HG03571 (cell line): ENCODE data around the gene MEST.
"Not testable (repeated sequence)": the region's sequence is repeated elsewhere in the genome, so short reads cannot be mapped to it uniquely, and the experiment has no call there.

Experiments used
- ATAC-seq: cut with Tn5 transposase; IDR thresholded peaks from one replicate; pipeline ENCODE4 v1.9.1; 2021; ENCODE audit not compliant: unreplicated experiment

MEST gene

GRCh38 chr7:130521258-130521951 lies 29.5 kb downstream of the MEST start:
- no peak for ATAC-seq

GRCh38 chr7:130523519-130524125 lies 31.7 kb downstream of the MEST start:
- not testable (repeated sequence) for ATAC-seq

- no peak for ATAC-seq
Measured at GRCh38 chr7:130524628-130525027, 32.7 kb downstream of the MEST start.

- ATAC-seq = not testable (repeated sequence)
Measured at GRCh38 chr7:130527752-130528355, 36.0 kb downstream of the MEST start.

- ATAC-seq = no peak
Measured at GRCh38 chr7:130529417-130529816, 37.5 kb downstream of the MEST start.

GRCh38 chr7:130537894-130538293 lies 46.0 kb downstream of the MEST start:
- not testable (repeated sequence) for ATAC-seq

- not testable (repeated sequence) for ATAC-seq
Measured at GRCh38 chr7:130541287-130541686, 49.4 kb downstream of the MEST start.

- ATAC-seq = not testable (repeated sequence)
Measured at GRCh38 chr7:130542297-130542696, 50.4 kb downstream of the MEST start.

GRCh38 chr7:130543487-130544010 lies 51.7 kb downstream of the MEST start:
- no peak for ATAC-seq

GRCh38 chr7:130544356-130544755 lies 52.5 kb downstream of the MEST start:
- ATAC-seq = no peak

GRCh38 chr7:130553398-130554029 lies 61.6 kb downstream of the MEST start:
- ATAC-seq = no peak

GRCh38 chr7:130554481-130554880 lies 62.6 kb downstream of the MEST start:
- no peak for ATAC-seq
